CD14-positive monocyte (primary cell): Measurements from ENCODE around the gene EPM2A. TPM values are rescaled to one million over a fixed set of nuclear protein-coding genes. Genes with fewer than 3 reads are reported as not detected.

Experiments
- DNase-seq, 3 donors: peaks; one replicate each; pipeline ENCODE4 v3.0.0-alpha.2; 2011 to 2022
- H2AFZ ChIP-seq: 2 replicates; pipeline ENCODE4 v1.6.0; 2012; ENCODE audit warnings: mild to moderate bottlenecking, low read depth, low read length, inconsistent platforms; ENCODE audit not compliant: insufficient read depth, poor library complexity, severe bottlenecking
- H3K27ac ChIP-seq, 2 donors: 1 replicate in 1 of 2; 2 replicates in 1 of 2; pipeline ENCODE4 v1.5.1; 2012 to 2013; ENCODE audit warnings: low read length in 2 of 2, control low read depth in 1 of 2, inconsistent platforms in 1 of 2, low read depth in 1 of 2, mild to moderate bottlenecking in 1 of 2
- H3K27me3 ChIP-seq, 2 donors: one replicate each; pipeline versions ENCODE4 v1.6.0 to v1.6.1; 2011 to 2013; ENCODE audit warnings: low read length in 2 of 2; ENCODE audit not compliant: control insufficient read depth in 2 of 2, insufficient read depth in 2 of 2
- H3K36me3 ChIP-seq, 2 donors: replicated peaks in 1 of 2; 1 replicate in 1 of 2; 2 replicates in 1 of 2; pipeline versions ENCODE4 v1.5.1 to v1.6.1; 2012 to 2013; ENCODE audit warnings: low read length in 2 of 2, control low read depth in 1 of 2, inconsistent platforms in 1 of 2, mild to moderate bottlenecking in 1 of 2; ENCODE audit not compliant: insufficient read depth in 2 of 2, control insufficient read depth in 1 of 2
- H3K4me1 ChIP-seq, 2 donors: 1 replicate in 1 of 2; 2 replicates in 1 of 2; pipeline versions ENCODE4 v1.5.1 to v1.6.1; 2012 to 2013; ENCODE audit warnings: low read length in 2 of 2, control low read depth in 1 of 2, inconsistent platforms in 1 of 2, mild to moderate bottlenecking in 1 of 2, moderate library complexity in 1 of 2; ENCODE audit not compliant: insufficient read depth in 2 of 2, control insufficient read depth in 1 of 2
- H3K4me2 ChIP-seq: replicated peaks from 2 replicates; pipeline ENCODE3; 2012; ENCODE audit warnings: low read length, moderate library complexity, mild to moderate bottlenecking; ENCODE audit not compliant: poor library complexity, severe bottlenecking; ENCODE audit errors: extremely low read depth
- H3K4me3 ChIP-seq, 3 experiments: fragments of 200-600 bp in 1 of 3; sonication (generic) in 1 of 3; replicated peaks in 1 of 3; 1 replicate in 2 of 3; 2 replicates in 1 of 3; pipeline ENCODE4 v1.5.1; 2011 to 2013; ENCODE audit warnings: low read length in 3 of 3, mild to moderate bottlenecking in 3 of 3, control low read depth in 2 of 3, low read depth in 2 of 3, inconsistent platforms in 1 of 3, moderate library complexity in 1 of 3
- H3K79me2 ChIP-seq: 2 replicates; pipeline ENCODE4 v1.6.0; 2012; ENCODE audit warnings: mild to moderate bottlenecking, control low read depth, inconsistent platforms, low read length, moderate library complexity; ENCODE audit not compliant: insufficient read depth
- H3K9ac ChIP-seq: 2 replicates; pipeline ENCODE4 v1.6.0; 2017; ENCODE audit warnings: low read length, mild to moderate bottlenecking; ENCODE audit not compliant: insufficient read depth, poor library complexity, severe bottlenecking
- H3K9me3 ChIP-seq, 2 donors: replicated peaks in 1 of 2; 1 replicate in 1 of 2; 2 replicates in 1 of 2; pipeline versions ENCODE4 v1.5.1 to v1.6.1; 2012 to 2013; ENCODE audit warnings: low read length in 2 of 2, control low read depth in 1 of 2; ENCODE audit not compliant: control insufficient read depth in 1 of 2, insufficient read depth in 1 of 2
- H4K20me1 ChIP-seq: 2 replicates; pipeline ENCODE4 v1.6.0; 2012; ENCODE audit warnings: mild to moderate bottlenecking, low read length, control low read depth, moderate library complexity; ENCODE audit not compliant: insufficient read depth
- H3K27ac Mint-ChIP-seq, 7 donors: one replicate each; pipeline ENCODE4 v1.8.0; 2020; ENCODE audit warnings: mild to moderate bottlenecking in 7 of 7, mixed read lengths in 7 of 7, moderate library complexity in 6 of 7, inconsistent platforms in 2 of 7
- H3K27me3 Mint-ChIP-seq, 3 donors: one replicate each; pipeline ENCODE4 v1.8.0; 2021 to 2022; ENCODE audit warnings: low read depth in 3 of 3, mild to moderate bottlenecking in 3 of 3, mixed read lengths in 3 of 3, moderate library complexity in 3 of 3, inconsistent platforms in 1 of 3
- H3K36me3 Mint-ChIP-seq, 2 donors: one replicate each; pipeline ENCODE4 v1.8.0; 2020; ENCODE audit warnings: mixed read lengths in 2 of 2, inconsistent platforms in 1 of 2, mild to moderate bottlenecking in 1 of 2
- H3K4me1 Mint-ChIP-seq: one replicate; pipeline ENCODE4 v1.8.0; 2020; ENCODE audit warnings: mild to moderate bottlenecking, mixed read lengths
- H3K4me3 Mint-ChIP-seq, 2 donors: one replicate each; pipeline ENCODE4 v1.8.0; 2020; ENCODE audit warnings: mild to moderate bottlenecking in 2 of 2, mixed read lengths in 2 of 2, moderate library complexity in 1 of 2
- H3K9me3 Mint-ChIP-seq, 7 donors: one replicate each; pipeline ENCODE4 v1.8.0; 2020 to 2022; ENCODE audit warnings: mixed read lengths in 7 of 7, mild to moderate bottlenecking in 6 of 7, moderate library complexity in 6 of 7, inconsistent platforms in 2 of 7
- CTCF ChIP-seq: fragments of 200-600 bp; IDR thresholded peaks from one replicate; pipeline ENCODE4 v1.8.0; 2022; ENCODE audit warnings: antibody characterized with exemption, mild to moderate bottlenecking
- WGBS: methylation state at CpG from one replicate; pipeline ENCODE4 v1.1.5; 2013; ENCODE audit warnings: missing lambda C conversion rate; ENCODE audit not compliant: insufficient coverage; 5-methylcytosine and 5-hydroxymethylcytosine counted together
- intact Hi-C, 2 donors: fragments of 100-400 bp; cut with micrococcal nuclease; formaldehyde crosslinking; loops; one replicate each; pipeline versions ENCODE4 v1.15.0 to v1.15.1; 2023
- polyA plus RNA-seq, 3 donors: library from polyadenylated mRNA; depleted of rRNA in 1 of 3; unstranded in 2 of 3; stranded (reverse) in 1 of 3; fragments of 300-500 nt in 2 of 3; fragments of >200 nt in 1 of 3; fragmentation: Illumina TruSeq in 2 of 3; gene quantifications; 1 replicate in 2 of 3; 2 replicates in 1 of 3; pipeline ENCODE4 v1.2.3, GENCODE V29; 2012 to 2021

EPM2A gene
- polyA plus RNA-seq, 3 donors, result 2.5 to 4.1 (median 3.2) TPM

- Mint-ChIP-seq H3K9me3 (peaks cover 12 to 37% (median 21%) of the 10 kb centered on the region in 7 donors), H3K36me3 (peaks cover 8 to 11% of the 10 kb centered on the region in 2 donors), H3K4me1 (no peaks in the 10 kb centered on the region), H3K27me3 (no peaks in the 10 kb centered on the region), H3K27ac (no peak overlapping the region), H3K4me3 (no peak overlapping the region)
- Histone ChIP-seq H3K9me3 (peaks cover 10 to 19% of the 10 kb centered on the region in 2 donors), H3K4me2 (no peak overlapping the region), H3K79me2 (no peaks in the 10 kb centered on the region), H4K20me1 (no peaks in the 10 kb centered on the region), H3K27me3 (no peaks in the 10 kb centered on the region), H3K27ac (no peak overlapping the region), H2AFZ (no peak overlapping the region), H3K4me3 (no peak overlapping the region), H3K4me1 (no peaks in the 10 kb centered on the region), H3K9ac (no peak overlapping the region), H3K36me3 (peaks cover 0 to under 1% of the 10 kb centered on the region in 2 donors)
- no peak for DNase-seq
- intact Hi-C loops, result no loop called here
- WGBS, result no CpG with 5 or more reads among the region's 1 CpG
- no peak for TF ChIP-seq CTCF
Measured at GRCh38 chr6:145723646-145724045, 11.7 kb downstream of the EPM2A start.

GRCh38 chr6:145722190-145722589 is 13.1 kb downstream of the EPM2A start:
- no peak for TF ChIP-seq CTCF
- Histone ChIP-seq H3K4me1 (no peaks in the 10 kb centered on the region), H3K4me3 (no peak overlapping the region), H3K79me2 (no peaks in the 10 kb centered on the region), H3K27me3 (no peaks in the 10 kb centered on the region), H3K27ac (no peak overlapping the region), H3K9me3 (peaks cover 0 to 4% of the 10 kb centered on the region in 2 donors), H3K36me3 (no peaks in the 10 kb centered on the region), H2AFZ (no peak overlapping the region), H4K20me1 (no peaks in the 10 kb centered on the region), H3K9ac (no peak overlapping the region), H3K4me2 (no peak overlapping the region)
- Mint-ChIP-seq H3K27ac (no peak overlapping the region), H3K9me3 (peaks cover 4 to 26% (median 9%) of the 10 kb centered on the region in 7 donors), H3K4me1 (no peaks in the 10 kb centered on the region), H3K27me3 (no peaks in the 10 kb centered on the region), H3K36me3 (peaks cover 3 to 7% of the 10 kb centered on the region in 2 donors), H3K4me3 (no peak overlapping the region)
- intact Hi-C loops, result no loop called here
- DNase-seq, result no peak
- WGBS, result no CpG with 5 or more reads among the region's 2 CpGs
